ENCODE results near the gene SIRT4. TPM values are rescaled to one million over a fixed set of nuclear protein-coding genes. Genes with fewer than 3 reads are reported as not detected.
A peak's percentile ranks its signal among the peaks of the same experiment; 100 is the strongest.

Gene SIRT4
- polyA plus RNA-seq, 1 of the 3 experiments (the other 2 are of a cell fraction), result 1.1 TPM

DNA sequence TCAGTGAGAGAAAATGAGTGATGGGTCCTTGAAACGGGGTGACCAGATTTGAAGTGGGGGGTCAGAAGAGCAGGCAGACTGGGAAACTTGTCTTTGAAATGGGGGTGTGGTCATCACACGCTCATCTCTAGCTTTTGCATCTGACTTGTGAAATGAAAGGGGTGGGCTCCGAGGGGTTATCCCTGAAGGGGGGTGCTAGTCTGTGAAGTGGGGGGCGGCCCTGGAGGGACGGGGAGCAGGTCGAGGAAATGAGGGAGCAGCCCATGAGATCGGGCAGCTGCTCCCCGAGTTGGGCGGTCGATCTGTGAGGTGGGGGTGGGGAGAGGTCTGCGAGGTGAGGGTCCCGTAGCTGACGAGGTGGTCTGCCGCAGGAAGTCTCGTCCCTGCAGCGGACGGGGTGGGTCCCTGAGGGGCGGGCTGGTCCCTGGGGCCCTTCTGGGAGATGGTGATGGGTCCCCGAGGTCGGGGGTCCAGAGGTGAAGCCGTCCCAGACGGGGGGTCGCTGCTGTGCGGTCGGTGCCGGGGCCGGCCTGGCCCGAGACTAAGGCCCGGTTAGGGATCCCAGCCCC lies 37.1 kb upstream of the SIRT4 start:
- Histone ChIP-seq H3K4me2 (peak overlapping the region; percentile 96), H3K4me1 (ENCODE audit: control insufficient read depth in 1 of 2, insufficient read depth in 2 of 2, low read depth in 1 of 2, low read length in 1 of 2) (peaks cover 22 to 27% of the 10 kb centered on the region in 2 experiments; a peak in 3 of 4 replicates), H3K36me3 (replicated peaks in 1 of 2; ENCODE audit: control insufficient read depth in 1 of 2, insufficient read depth in 2 of 2, low read length in 1 of 2) (peaks cover 2 to 7% of the 10 kb centered on the region in 2 experiments), H3K9ac (peak overlapping the region; percentile 92), H3K79me2 (ENCODE audit: insufficient read depth) (peaks cover 55% of the 10 kb centered on the region), H3K27me3 (ENCODE audit: insufficient read depth) (no peaks in the 10 kb centered on the region), H3K4me3 (ENCODE audit: low read depth in 2 of 2, low read length in 1 of 2) (peak overlapping the region; percentile 73 to 83), H4K20me1 (ENCODE audit: insufficient read depth) (peaks cover 44% of the 10 kb centered on the region), H3F3A (replicated peaks; ENCODE audit: insufficient read depth) (peaks cover 11% of the 10 kb centered on the region), H2AFZ (ENCODE audit: low read depth) (no peak overlapping the region), H3K9me2 (no peaks in the 10 kb centered on the region), H3K27ac (ENCODE audit: low read depth in 2 of 2, low read length in 1 of 2) (peak overlapping the region; percentile 51 to 57; a peak in 2 of 4 replicates), H3K9me3 (no peaks in the 10 kb centered on the region)
- TF ChIP-seq RAD21 (IDR thresholded peaks at IDR 0.05; ENCODE audit: low read length) (no peak), TEAD4 (IDR thresholded peaks at IDR 0.05; ENCODE audit: borderline replicate concordance, insufficient read depth) (no peak), RCOR1 (IDR thresholded peaks at IDR 0.05; ENCODE audit: low read length) (no peak), SIN3A (IDR thresholded peaks at IDR 0.05; ENCODE audit: borderline replicate concordance, low read depth, low read length) (no peak), MEF2A (IDR thresholded peaks at IDR 0.05; ENCODE audit: borderline replicate concordance, low read depth) (no peak), CTCF (IDR thresholded peaks at IDR 0.05) (no peak), FOXM1 (IDR thresholded peaks at IDR 0.05; ENCODE audit: low read depth) (no peak), FOXJ3 (CRISPR knock-in tag; IDR thresholded peaks at IDR 0.05) (no peak), POLR2AphosphoS5 (IDR thresholded peaks at IDR 0.05; ENCODE audit: low read depth, low read length) (no peak), FOSL2 (IDR thresholded peaks at IDR 0.05; ENCODE audit: borderline replicate concordance, low read depth) (no peak), ELF1 (IDR thresholded peaks at IDR 0.05) (no peak)
- TF ChIP-seq, protein P1, sequence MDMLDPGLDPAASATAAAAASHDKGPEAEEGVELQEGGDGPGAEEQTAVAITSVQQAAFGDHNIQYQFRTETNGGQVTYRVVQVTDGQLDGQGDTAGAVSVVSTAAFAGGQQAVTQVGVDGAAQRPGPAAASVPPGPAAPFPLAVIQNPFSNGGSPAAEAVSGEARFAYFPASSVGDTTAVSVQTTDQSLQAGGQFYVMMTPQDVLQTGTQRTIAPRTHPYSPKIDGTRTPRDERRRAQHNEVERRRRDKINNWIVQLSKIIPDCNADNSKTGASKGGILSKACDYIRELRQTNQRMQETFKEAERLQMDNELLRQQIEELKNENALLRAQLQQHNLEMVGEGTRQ (IDR thresholded peaks at IDR 0.05; ENCODE audit: borderline replicate concordance, low read depth, low read length), result no peak
- TF ChIP-seq, protein P2, sequence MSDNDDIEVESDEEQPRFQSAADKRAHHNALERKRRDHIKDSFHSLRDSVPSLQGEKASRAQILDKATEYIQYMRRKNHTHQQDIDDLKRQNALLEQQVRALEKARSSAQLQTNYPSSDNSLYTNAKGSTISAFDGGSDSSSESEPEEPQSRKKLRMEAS (IDR thresholded peaks at IDR 0.05; ENCODE audit: low read depth), result no peak
- WGBS (ENCODE audit: low lambda C conversion rate), result 5% methylated on average over 10 of the region's 29 CpGs
- ChIA-PET POLR2A (interaction anchor here (0.6 to 6.9 kb wide), 7 partner anchors 8 to 64 kb away, joined by 3 to 53 read pairs (median 5); partner anchors contain the start of genes RNU4-1, RNU4-2 and RPLP0), CTCF (interaction anchor here (0.7 to 21.5 kb wide), 19 partner anchors 8 to 128 kb away, joined by 3 to 618 read pairs (median 5); partner anchors contain the start of genes RNU4-2 and RPLP0)
- DNase-seq, result no peak

Measured in SK-N-SH (cell line).